NCI-H1105 treated with DMSO at 0.1 percent for 48 hours (cell line): ENCODE results near the gene ID3.

ENCODE experiments used
- DNase-seq: peaks from one replicate; lab custom pipeline; 2025; lab: John Stamatoyannopoulos, UW

The ID3 gene

GRCh38 chr1:23525558-23526250, 33.6 kb downstream of the ID3 start:
- peak; percentile 8 for DNase-seq

GRCh38 chr1:23524716-23525401, 34.4 kb downstream of the ID3 start:
- DNase-seq, result peak; percentile 96

- no peak for DNase-seq
These were observed 35.1 kb downstream of the ID3 start for GRCh38 chr1:23524163-23524562.

- DNase-seq, result no peak
These were observed 36.9 kb downstream of the ID3 start for GRCh38 chr1:23522244-23522982.

- DNase-seq, result no peak
These were observed 37.7 kb downstream of the ID3 start for GRCh38 chr1:23521588-23521987.

- no peak for DNase-seq
These were observed 41.7 kb downstream of the ID3 start for GRCh38 chr1:23517581-23517980.

GRCh38 chr1:23515905-23516304, 43.4 kb downstream of the ID3 start:
- no peak for DNase-seq

- DNase-seq, result no peak
These were observed 45.1 kb downstream of the ID3 start for GRCh38 chr1:23514111-23514679.

GRCh38 chr1:23509896-23510295, 49.4 kb downstream of the ID3 start:
- DNase-seq, result no peak
